ENCODE data around the gene SP140L.

Gene SP140L

DNA sequence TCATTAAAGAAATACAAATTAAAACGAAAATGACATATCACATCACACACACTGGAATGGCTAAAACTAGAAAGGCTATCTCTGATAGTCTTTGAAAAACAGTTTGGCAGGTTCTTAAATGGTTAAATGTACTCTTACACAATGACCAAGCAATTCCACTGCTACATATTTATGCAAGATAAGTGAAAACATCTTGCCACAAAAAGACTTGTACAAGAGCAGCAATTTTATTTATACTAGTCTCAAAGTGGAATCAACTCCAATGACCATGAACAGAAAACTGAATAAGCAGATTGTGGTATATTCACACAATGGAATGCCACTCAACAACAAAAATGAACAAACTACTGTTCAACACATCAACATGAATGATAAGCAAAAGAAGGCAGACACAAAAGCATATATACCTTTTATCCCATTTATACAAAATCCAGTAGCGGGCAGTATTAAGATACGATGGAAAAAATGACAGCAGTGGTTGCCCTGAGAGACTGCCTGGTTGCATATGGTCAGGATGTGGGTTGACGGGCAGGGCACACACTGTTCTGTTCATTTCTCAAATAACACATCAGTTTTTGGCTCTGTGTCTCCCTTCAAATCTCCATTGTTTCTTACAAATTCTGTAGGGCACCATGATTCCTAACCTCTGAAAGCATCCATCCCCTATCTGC lies 114.4 kb downstream of the SP140L start:
- TF ChIP-seq, protein P1, sequence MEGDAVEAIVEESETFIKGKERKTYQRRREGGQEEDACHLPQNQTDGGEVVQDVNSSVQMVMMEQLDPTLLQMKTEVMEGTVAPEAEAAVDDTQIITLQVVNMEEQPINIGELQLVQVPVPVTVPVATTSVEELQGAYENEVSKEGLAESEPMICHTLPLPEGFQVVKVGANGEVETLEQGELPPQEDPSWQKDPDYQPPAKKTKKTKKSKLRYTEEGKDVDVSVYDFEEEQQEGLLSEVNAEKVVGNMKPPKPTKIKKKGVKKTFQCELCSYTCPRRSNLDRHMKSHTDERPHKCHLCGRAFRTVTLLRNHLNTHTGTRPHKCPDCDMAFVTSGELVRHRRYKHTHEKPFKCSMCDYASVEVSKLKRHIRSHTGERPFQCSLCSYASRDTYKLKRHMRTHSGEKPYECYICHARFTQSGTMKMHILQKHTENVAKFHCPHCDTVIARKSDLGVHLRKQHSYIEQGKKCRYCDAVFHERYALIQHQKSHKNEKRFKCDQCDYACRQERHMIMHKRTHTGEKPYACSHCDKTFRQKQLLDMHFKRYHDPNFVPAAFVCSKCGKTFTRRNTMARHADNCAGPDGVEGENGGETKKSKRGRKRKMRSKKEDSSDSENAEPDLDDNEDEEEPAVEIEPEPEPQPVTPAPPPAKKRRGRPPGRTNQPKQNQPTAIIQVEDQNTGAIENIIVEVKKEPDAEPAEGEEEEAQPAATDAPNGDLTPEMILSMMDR (IDR thresholded peaks at IDR 0.05; ENCODE audit: low read depth, low read length), result no peak
- H3K27me3 ChIP-seq (ENCODE audit: insufficient read depth, low read depth, severe bottlenecking), result peaks cover 27% of the 10 kb centered on the region
- H3K36me3 ChIP-seq, result no peaks in the 10 kb centered on the region
- DNase-seq, result no peak
- H3K27ac ChIP-seq, result no peak overlapping the region
- H3K9me3 ChIP-seq (ENCODE audit: severe bottlenecking), result no peaks in the 10 kb centered on the region
- no peak overlapping the region for H3K4me3 ChIP-seq (ENCODE audit: low read depth, low read length)

DNA sequence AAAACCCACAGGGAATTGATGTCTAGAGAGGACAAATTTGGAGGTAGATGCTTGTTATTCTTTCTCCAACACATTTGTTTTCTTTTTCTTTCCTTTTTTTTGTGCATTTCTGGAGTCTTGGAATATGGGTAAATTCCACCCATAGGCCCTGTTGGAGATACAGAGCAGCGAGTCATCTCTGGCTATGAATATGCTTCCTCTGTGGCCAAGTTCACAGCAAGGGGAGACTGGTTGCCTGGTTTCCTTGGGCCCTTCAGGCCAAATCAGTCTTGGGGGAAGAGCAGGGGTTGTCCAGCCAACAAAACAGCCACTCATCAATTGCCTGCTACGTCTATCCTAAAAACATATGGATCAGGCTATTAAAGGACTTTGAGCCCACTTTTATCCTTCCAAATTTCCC lies 116.5 kb downstream of the SP140L start:
- no peaks in the 10 kb centered on the region for H3K36me3 ChIP-seq
- peaks cover 35% of the 10 kb centered on the region for H3K27me3 ChIP-seq (ENCODE audit: insufficient read depth, low read depth, severe bottlenecking)
- no peak overlapping the region for H3K27ac ChIP-seq
- H3K4me3 ChIP-seq (ENCODE audit: low read depth, low read length), result no peak overlapping the region
- no peaks in the 10 kb centered on the region for H3K9me3 ChIP-seq (ENCODE audit: severe bottlenecking)
- DNase-seq, result no peak
- TF ChIP-seq, protein P1 (IDR thresholded peaks at IDR 0.05; ENCODE audit: low read depth, low read length), result no peak

DNA sequence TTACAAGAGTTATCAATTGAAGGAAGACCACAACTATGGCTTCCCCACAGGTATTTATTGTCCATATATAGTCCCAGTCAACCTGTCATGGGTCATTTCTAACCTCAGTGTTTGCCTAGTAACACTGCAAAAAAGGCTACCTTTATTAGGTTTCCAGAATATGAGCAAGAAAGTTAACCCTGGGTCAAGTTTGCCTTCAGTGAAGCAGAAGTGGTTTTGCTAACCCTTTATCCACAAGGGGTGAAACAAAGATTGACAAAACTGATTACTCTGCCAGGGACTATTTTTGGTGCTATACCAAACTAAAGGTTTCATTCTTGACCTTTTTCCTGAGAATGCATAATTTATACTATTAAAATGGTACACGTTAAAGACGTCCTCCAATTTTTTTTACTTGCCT lies 117.8 kb downstream of the SP140L start:
- Histone ChIP-seq H3K27me3 (ENCODE audit: insufficient read depth, low read depth, severe bottlenecking) (peaks cover 38% of the 10 kb centered on the region), H3K27ac (no peak overlapping the region), H3K4me3 (ENCODE audit: low read depth, low read length) (no peak overlapping the region), H3K9me3 (ENCODE audit: severe bottlenecking) (no peaks in the 10 kb centered on the region), H3K36me3 (no peaks in the 10 kb centered on the region)
- TF ChIP-seq, protein P1 (IDR thresholded peaks at IDR 0.05; ENCODE audit: low read depth, low read length), result no peak
- no peak for DNase-seq

DNA sequence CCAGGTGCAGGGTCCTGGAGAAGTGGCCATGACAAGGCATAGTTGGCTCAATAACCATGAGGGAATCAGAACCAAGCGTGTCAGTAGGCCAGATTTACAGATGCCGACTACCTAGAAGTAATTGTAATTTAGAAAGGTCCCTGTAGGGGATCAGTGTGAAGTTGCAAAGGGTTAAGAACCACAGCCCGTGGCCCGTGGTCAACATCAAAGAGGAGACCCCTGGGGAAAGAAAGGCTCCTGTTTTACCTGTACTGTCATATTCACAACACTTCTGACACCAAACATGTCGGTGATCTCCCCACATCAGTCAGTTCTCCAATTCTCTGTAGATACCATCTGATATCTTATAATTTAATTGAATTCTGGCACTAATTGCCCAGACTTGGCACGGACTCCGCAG lies 120.0 kb downstream of the SP140L start:
- H3K36me3 ChIP-seq, result no peaks in the 10 kb centered on the region
- peaks cover 47% of the 10 kb centered on the region for H3K27me3 ChIP-seq (ENCODE audit: insufficient read depth, low read depth, severe bottlenecking)
- no peak overlapping the region for H3K4me3 ChIP-seq (ENCODE audit: low read depth, low read length)
- TF ChIP-seq, protein P1 (IDR thresholded peaks at IDR 0.05; ENCODE audit: low read depth, low read length), result no peak
- H3K9me3 ChIP-seq (ENCODE audit: severe bottlenecking), result no peaks in the 10 kb centered on the region
- no peak overlapping the region for H3K27ac ChIP-seq
- no peak for DNase-seq

DNA sequence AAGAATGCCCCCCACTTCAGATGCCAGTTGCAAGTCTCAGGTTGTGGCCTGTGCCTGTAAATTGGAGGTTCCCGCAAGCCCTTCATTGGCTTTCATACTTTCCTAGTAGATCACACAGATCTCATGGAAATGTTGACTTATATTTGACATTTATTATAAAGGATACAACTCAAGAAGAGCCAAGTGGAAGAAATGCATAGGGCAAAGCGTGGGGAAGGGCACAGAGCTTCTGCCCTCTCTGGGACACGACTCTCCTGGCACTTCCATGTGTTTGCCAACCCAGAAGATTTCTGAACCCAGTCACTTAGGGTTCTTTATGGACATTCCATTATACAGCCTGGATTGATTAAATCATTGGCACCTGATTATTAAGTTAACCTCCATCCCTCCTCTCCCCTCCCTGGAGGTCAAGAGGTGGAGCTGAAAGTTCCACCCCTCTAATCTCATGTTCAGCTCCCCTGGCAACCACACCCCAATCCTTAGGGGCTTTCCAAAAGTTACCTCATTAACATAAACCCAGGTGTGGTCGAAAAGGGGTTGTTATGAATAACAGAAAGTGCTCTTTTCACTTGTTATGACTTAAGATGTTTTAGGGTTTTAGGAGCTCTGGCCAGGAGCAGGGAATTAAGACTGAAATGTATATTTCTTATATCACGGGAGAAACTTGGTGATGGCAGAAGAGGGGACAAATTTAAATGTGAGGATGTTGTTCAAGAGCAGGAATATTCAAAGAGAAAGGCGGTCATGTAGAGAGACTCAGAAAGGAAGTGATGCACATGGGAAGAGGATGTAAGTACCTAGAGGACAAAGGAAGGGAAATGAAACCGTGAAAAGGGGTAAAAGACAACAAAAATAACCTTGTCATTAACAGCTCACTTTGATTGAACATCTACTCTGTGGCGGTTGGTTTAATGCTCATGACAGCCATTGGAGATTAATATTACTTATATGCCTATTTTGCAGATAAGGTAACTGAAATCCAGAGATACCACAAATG lies 120.8 kb downstream of the SP140L start:
- no peak for DNase-seq
- H3K36me3 ChIP-seq, result no peaks in the 10 kb centered on the region
- TF ChIP-seq, protein P1 (IDR thresholded peaks at IDR 0.05; ENCODE audit: low read depth, low read length), result no peak
- no peak overlapping the region for H3K27ac ChIP-seq
- H3K27me3 ChIP-seq (ENCODE audit: insufficient read depth, low read depth, severe bottlenecking), result peaks cover 46% of the 10 kb centered on the region
- no peak overlapping the region for H3K4me3 ChIP-seq (ENCODE audit: low read depth, low read length)
- H3K9me3 ChIP-seq (ENCODE audit: severe bottlenecking), result no peaks in the 10 kb centered on the region
